GM19468 (cell line): Measurements from ENCODE around the gene JAML.

Experiments
- ATAC-seq: cut with Tn5 transposase; IDR thresholded peaks from one replicate; pipeline ENCODE4 v1.9.1; 2021; ENCODE audit warnings: mild to moderate bottlenecking, moderate library complexity, moderate number of reproducible peaks; ENCODE audit not compliant: unreplicated experiment; ENCODE audit errors: extremely low read depth

The JAML gene

DNA sequence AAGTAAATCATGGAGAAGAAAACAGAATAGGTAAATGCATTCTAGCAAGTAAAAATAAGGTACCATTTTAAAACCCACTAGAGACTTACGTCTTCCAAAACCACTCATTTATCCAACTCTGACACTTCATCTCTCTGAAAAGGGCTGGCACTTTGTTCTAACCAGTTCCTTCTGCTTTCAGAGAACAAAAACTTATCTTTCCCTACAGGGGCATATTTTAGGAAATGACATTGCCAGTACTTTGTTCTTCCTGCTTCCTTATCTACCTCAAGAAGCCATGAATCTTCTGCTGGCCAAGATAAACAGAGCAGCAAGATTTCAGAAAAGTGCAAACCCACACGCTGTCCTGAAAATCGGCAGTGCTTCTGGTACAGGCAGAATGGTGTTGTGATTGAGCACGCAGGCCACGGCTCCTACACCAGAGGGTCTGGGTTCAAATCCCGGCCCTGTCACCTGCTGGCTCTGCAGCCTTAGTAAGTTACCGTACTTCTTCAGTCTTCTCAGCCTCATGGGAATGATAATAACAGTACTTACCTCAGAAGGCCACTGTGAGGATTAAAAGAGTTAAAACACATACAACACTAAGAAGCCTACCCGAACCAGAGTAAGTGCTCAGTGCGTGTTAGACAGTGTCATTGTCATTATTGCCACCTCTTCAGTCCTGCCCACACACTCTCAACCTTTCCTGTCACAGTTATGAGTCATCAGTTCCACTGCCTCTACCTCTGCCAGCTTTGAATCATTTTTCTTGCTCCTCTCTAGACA lies 16.4 kb upstream of the JAML start:
- no peak for ATAC-seq

GRCh38 chr11:118239509-118240205 lies 14.8 kb upstream of the JAML start:
- no peak for ATAC-seq

- ATAC-seq = no peak
Measured at GRCh38 chr11:118238929-118239328, 14.1 kb upstream of the JAML start.

DNA sequence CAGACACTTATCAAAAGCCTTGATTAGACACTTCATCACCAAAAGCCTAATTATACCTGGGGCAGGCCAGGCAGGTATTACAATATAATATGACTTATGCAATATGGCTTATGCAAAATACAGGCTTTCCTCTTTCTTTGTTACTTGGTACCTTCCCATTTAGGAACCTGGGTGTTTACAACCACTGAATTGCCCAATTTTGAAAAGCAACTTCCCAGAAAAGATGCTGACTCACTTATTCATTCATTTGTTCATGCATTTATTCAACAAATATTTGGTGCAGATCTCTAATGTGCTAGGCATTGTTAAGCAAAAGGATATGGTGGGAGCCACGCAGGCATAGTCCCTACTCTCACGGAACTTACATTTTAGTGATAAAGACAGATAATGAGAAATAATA lies 13.6 kb upstream of the JAML start:
- ATAC-seq = no peak

DNA sequence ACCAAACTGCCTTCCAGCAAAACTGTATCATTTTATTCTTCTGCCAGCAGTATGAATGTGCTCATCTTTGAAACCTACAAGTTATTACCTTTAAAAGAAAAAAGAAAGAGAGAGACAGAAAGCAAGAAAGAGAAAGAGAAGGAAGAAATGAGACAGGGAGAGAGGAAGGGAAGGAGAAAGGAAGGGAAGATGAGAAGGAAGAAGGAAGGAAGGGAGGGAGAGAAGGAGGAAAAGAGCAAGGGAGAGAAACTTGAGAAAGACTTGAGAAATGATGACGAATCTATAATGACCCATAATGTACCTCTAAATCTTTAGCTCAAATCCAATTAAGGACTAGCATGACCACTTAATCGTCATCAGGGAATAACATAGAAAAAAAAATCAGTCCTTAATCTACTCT lies 11.4 kb upstream of the JAML start:
- ATAC-seq = no peak

DNA sequence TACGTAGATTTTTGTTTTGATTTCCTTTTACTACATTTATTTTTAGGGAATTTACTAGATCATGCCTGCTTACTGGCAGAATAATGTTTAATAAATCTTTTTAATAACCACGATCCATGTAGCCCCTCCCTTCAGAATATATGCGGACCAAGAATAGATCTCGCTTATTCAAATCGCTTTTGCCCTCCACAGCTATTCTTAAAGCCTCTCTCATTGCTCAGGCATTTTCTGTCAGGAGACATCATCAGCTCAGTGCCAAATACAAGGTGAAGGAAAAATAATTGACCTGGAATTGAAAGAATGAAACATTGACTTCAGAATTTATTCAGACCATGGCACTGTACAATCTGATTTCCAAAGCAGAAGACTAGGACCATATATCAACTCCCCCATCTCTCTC lies 10.0 kb upstream of the JAML start:
- no peak for ATAC-seq

GRCh38 chr11:118233850-118234249 lies 9.0 kb upstream of the JAML start:
- no peak for ATAC-seq

- no peak for ATAC-seq
Measured at GRCh38 chr11:118233377-118233776, 8.6 kb upstream of the JAML start.

GRCh38 chr11:118232659-118233058 lies 7.8 kb upstream of the JAML start:
- ATAC-seq = no peak

- no peak for ATAC-seq
Measured at GRCh38 chr11:118231461-118231860, 6.7 kb upstream of the JAML start.

- ATAC-seq = no peak
Measured at GRCh38 chr11:118230088-118230487, 5.3 kb upstream of the JAML start.

DNA sequence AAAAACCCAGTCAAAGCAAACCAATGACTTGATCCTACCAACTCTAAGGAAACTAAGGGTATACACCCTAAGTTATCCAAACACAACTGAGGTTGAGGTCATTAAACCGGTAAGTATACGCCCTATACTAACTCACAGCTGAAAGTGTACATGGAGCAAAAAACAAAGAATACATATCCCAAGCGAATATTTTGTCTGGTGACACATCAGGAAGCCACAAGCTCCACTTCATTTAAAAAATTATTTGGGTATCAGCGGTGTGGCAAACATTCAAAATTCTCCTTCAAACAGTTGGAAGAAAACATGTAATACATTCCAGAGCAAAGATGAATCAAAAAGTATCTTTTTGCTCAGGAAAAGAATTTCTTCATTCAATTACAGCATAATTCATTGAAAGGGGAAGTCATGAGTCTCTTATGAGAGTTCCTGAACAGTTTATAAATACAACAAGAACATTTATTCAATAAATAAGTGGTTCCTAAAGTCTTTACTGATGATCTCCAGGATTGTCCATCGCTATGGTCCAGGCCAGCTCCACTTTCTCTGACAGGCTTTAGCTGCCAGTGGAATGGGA lies 4.5 kb upstream of the JAML start:
- ATAC-seq = no peak

DNA sequence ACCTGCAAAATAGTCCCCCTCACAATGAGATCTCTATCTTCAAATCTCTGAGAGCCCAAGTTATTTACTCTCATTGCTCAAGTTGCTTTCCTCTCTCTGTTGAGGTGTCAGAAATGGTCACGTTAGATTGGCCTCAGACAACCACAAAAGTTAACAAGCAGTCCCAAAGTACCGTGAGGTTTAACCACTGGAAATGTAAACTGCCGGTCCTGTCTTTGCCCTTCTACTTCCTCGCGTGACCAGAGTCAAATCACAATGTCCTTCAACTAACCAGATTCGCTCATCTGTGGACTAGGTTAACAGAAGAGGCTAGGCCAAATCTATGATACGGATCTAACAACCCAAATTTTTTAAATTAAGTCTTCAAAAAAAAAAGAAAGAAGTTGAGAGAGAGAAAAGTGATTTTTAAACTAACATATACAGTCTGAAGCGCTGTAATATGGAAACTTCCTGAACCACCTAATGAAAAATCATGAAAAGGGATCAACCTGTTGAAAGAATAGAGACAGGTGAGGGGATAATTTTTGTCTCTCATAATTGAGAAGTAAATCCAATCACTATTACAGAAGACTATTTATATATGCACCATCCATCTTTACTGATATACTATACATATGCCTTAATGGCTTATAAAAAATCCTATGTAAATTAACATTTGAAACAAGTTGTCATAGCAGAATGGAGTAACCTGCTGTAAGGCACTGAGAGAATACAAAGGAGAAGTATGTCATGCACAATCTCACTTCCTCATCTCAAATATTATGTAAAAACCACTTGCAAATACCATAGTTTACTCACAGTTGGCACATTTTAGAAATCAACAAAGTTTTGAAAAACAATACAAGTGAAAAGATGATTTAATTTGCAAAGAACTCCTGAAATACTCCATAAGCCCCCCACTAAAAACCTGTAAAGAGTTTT lies 3.3 kb upstream of the JAML start:
- peak; percentile 29 for ATAC-seq

GRCh38 chr11:118226781-118227180 lies 2.0 kb upstream of the JAML start:
- no peak for ATAC-seq

GRCh38 chr11:118226296-118226695 lies 1.5 kb upstream of the JAML start:
- ATAC-seq = no peak

GRCh38 chr11:118223992-118224391 lies 819 bp downstream of the JAML start:
- no peak for ATAC-seq

- no peak for ATAC-seq
Measured at GRCh38 chr11:118223570-118223969, 1.2 kb downstream of the JAML start.

- no peak for ATAC-seq
Measured at GRCh38 chr11:118222437-118222836, 2.4 kb downstream of the JAML start.

- no peak for ATAC-seq
Measured at GRCh38 chr11:118221419-118221818, 3.4 kb downstream of the JAML start.

DNA sequence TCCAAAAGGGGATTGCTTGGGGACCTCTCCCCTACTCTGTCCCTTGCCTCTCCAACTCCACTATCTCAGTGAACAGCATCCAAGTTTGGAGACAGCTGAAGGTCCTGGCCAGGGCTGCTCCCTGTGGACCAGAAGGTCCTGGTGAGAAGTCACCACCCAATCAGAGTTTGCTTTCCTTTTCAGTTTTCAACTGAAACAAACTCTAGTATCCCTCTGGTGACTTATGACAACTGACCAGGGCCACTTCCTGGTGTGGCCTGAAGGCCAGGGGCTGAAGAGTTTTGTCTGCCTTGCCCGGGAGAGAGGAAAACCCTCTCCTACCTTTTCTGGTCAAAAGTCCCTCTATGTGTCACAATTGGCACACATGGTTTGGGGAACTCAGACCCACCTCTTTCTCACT lies 5.1 kb downstream of the JAML start:
- ATAC-seq = no peak

GRCh38 chr11:118219244-118219643 lies 5.6 kb downstream of the JAML start:
- ATAC-seq = no peak
